NCI-H2107 treated with DMSO at 0.1 percent for 48 hours (cell line): ENCODE measurements around the gene CTAG1A.
"Not testable (repeated sequence)": the region's sequence is repeated elsewhere in the genome, so short reads cannot be mapped to it uniquely, and the experiment has no call there.

Experiments used
- DNase-seq: peaks from one replicate; lab custom pipeline; 2025; ENCODE audit not compliant: unreplicated experiment; lab: John Stamatoyannopoulos, UW

The CTAG1A gene

DNA sequence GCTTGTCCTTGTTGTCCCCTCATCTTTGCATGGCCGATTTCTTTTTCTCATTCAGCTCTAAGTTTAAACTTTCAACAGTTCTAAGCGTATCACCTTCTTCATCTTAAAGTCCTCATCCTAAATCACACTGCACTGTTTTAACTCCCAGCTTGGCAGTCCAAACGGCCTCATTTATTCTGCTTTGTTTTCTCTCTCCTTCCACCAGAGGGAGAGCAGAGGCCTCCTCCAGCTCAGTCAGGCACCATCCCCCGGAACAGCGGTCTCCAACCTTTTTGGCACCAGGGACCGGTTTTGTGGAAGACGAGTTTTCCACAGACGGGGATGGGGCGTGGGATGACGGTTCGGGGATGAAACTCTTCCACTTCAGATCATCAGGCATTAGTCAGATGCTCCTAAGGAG, 14.6 kb upstream of the CTAG1A start:
- DNase-seq = not testable (repeated sequence)

DNA sequence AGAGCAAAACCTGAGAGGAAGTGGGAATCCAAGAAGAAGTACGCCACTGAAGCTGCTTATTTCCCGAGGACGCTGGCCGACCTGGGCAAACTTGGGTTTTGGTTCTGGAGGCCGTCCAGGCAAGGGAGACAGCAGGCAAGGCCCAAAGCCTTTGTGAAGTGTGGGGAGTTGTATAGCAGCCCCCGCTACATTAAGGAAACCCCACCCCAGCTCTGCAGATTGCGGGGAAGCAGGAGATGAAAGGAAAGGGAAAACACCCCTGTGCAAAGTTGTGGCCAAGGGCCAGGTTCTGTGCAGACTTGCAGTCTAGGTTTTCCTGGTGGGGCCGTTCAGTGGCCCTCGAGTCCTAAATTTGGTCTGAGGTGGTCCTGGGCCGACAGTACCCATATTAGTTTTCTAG, 11.9 kb upstream of the CTAG1A start:
- DNase-seq = not testable (repeated sequence)

DNA sequence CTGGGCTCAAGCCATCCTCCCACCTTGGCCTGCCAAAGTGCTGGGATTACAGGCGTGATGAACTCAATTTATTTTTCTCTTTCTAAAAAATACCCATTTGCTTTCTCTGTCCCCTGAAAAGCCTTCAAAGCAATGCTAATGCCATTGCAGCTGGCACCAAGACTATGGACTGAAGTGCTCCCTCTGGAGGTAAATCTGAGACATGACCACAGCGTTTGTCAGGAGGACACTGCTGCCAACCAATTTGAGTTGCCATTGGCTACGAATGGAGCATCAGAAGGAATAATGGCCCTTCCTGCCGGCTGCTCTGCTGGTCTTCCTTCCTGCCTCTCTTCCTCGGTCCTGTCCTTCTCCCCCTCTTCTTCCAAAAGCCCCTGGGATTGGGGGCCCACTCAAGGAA, 9.9 kb upstream of the CTAG1A start:
- not testable (repeated sequence) for DNase-seq

DNA sequence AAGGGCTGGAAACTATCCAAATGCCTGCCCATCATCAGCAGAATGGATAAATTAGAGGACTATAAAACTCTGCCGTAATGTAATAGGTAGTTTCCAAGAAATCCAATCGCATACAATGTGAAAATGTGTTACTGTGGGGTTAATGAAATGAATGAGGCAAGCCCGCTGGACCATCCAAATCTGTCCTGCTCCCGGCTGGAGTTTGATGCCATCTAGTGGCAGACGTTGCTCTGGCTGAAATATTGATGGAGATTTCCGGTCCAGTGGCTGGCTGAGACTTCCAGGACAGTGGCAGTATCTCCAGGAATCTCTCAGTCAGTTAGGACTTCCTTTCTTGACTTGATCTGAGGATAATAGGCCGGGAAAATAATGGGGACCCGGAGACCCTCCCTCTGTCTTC, 1.9 kb upstream of the CTAG1A start:
- DNase-seq = not testable (repeated sequence)

DNA sequence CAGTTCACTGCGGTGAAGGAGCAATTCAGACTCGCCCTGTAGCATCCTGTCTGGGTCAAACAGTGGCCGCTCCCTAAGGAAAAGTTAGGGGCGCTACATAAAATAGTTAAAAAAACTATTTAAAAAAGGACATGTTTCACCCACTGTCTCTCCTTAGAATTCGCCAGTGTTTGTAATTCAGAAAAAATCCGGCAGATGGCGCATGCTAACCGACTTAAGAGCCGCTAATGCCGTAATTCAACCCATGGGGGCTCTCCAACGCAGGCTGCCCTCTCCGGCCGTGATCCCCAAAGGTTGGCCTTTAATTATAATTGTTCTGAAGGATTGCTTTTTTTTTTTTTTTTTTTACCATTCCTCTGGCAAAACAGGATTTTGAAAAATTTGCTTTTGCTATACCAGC, 5.5 kb downstream of the CTAG1A start:
- not testable (repeated sequence) for DNase-seq

DNA sequence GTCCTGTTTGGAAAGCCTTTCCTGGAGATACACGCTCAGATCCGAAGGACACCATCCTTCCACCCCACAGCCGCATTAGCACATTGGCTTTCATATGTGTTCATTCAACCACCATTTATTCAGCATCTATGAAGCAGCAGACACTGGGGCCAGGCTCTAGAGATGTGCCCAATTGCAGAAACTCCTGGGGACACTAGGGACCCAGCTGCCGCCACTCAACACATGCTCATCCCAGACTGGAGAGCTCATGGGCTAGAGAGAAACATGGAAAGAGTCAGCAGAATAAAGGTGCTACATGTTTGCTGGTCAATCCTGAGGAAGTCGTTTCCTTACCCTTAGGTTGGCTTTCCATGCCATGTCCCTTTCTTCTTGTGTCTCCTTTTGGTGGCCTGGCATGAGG, 7.6 kb downstream of the CTAG1A start:
- DNase-seq = no peak

DNA sequence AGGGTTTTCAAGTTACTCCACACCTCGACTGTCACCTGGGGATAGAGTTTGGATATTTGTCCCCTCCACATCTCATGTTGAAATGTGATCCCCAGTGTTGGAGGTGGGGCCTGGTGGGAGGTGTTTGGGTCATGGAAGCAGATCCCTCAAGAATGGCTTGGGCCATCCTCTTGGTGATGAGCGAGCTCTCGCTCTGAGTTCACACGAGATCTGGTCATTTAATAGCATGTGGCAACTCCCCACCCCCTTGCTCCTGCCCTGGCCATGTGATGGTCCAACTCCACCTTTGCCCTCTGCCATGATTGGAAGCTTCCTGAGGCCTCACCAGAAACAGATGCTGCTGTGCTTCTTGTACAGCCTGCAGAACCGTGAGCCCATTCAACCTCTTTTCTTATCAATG, 8.3 kb downstream of the CTAG1A start:
- DNase-seq = no peak

DNA sequence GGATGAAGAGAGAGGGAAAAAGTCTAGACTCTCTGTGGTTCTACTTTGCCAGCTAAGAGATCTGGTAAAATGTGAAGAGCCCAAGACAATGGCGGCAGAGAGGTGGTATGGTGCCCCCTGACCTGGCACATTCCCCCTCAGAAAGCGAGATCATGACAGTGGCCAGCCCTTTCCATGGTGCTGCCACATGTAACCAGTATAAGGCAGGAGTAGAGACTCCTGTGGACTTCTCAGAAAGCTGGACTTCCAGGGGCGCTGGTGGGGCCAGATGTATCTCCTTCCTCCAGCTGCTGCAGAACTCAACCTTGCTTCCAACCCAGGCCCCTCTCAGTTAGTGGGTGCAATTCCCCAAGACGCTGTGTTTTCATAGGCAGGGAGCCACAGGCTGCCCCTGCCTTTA, 9.6 kb downstream of the CTAG1A start:
- DNase-seq = no peak

DNA sequence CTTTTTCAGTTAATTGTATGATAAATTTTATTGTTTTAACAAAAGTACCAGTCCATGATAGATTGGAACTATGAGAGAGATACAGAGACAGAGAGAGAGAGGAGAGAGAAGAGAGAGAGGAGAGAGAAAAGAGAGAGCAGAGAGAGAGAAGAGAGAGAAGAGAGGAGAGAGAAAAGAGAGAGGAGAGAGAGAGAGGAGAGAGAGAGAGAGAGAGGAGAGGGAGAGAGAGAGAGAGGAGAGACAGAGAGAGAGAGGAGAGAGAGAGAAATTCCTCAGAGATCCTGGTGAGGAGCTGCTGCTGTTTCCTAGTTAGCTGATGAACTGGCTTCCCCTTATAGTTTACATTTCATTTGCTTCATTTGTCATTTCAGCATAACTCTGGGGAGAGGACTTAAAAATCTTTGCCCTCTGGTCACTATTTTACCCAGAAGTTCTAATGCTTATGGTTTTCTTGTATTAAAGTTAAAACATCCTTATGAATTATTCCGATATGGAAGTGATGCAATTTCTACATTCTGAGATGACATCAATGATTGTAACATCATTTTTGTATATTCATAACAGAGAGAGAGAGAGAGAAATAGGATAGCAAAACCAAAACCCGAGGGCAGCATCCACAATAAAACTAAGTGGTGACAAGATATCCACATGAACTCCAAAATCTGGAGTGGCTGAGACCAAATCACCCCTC, 10.8 kb downstream of the CTAG1A start:
- no peak for DNase-seq

DNA sequence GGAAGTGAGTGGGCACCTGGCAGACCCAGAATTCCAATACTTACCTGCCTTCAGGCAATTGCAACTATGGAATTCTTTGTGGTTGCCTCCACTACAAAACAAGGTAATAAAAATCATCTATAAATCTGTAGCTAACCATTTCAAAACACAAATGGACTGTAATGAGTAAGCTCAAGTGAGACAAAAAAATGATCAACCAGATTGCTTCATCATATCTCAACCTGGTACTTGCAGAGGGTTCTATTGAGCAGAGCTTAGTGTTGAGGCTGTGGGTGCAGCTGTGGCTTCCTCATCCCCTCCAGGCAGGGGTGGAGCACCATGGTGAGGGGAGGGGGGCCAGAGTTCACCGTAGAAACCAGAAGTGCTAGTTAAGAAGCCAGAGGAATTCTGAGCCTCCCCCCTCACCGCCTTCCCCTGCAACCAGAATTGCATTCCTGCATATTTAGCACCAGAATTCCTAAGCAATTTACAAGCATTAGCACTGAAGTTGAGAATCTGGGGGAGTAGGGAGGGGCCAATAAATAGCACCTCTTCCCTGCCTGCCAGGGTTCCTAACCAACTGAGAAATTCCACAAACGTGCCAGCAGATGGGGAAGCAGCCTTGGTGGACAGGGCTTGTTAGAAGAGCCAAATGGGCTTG, 11.5 kb downstream of the CTAG1A start:
- DNase-seq = no peak

DNA sequence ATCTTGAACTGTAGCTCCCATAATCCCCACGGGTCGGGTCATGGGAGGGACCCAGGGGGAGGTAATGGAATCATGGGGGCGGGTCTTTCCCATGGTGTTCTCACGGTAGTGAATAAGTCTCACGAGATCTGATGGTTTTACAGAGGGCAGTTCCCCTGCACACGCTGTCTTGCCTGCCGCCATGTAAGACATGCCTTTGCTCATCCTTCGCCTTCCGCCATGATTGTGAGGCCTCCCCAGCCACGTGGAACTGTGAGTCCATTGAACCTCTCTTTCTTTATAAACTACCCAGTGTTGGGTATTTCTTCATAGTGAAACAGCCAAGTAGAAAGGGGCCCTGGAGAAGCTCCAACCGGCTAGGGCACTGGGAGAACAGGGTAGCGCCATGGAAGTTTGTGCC, 12.3 kb downstream of the CTAG1A start:
- DNase-seq = no peak

DNA sequence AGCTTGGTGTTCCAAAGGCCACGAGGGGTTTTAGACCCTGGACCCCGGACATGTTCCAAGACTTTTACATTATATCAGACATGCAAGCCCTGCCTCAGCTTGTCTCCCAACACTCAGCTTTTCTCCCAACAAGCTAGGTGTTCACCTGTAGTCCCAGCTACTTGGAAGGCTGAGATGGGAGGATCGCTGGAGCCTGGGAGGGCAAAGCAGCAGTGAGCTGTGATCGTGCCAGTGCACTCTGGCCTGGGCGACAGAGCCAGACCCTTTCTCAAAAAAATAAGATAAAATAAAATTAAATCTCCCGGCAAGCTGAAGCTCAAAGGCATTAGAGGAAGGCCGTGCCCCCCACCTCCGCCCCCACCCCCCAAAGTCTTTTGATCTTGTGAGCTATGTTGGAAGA, 13.7 kb downstream of the CTAG1A start:
- no peak for DNase-seq

DNA sequence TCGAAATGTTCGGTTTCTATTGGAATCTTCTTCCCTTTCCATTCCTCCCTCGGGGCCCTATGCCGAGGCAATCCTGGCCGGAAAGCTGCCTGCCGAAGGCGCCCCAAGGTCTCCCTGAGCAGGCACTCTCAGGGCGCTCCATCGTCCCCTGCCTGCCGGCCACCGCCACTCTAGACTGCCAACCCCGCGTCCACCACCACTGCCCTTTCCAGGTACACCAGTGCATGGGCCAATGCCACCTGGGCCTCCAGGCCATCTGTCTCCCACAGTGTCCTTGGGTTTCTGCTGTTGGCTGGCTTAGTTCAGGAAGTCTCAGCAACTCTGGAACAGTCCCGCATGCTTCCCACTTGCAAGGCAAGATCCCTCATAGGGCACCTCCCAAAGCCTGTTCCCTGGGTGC, 14.6 kb downstream of the CTAG1A start:
- DNase-seq = no peak

DNA sequence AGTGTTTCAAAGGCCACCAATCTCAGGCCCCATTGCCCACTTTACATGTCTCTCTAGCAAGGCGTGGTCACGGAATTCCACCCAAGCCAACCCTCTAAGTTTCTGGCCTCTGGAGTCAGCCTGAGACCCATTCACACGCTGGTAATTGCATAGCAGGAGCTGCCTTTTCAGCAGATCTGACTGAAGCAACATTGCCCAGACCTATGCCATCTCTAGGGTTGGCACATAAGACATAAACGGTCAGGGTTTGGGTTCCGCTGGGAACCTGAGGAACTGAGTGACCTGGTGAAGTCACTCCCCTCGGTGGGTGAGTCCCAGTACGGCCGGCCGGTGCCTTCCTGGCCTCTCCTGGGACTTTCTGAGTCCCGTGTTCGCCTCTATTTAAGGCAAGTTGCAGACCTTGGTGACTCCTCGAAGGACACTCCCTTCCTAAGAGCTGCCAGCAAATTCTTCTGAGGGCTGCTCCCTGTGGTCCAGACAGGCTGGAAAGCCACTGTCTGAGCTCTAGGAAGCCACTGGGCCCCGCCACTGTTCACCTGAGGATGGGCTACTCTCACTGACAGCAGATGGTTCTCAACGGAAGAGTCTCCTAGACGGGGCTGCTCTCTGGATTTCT, 15.9 kb downstream of the CTAG1A start:
- no peak for DNase-seq

DNA sequence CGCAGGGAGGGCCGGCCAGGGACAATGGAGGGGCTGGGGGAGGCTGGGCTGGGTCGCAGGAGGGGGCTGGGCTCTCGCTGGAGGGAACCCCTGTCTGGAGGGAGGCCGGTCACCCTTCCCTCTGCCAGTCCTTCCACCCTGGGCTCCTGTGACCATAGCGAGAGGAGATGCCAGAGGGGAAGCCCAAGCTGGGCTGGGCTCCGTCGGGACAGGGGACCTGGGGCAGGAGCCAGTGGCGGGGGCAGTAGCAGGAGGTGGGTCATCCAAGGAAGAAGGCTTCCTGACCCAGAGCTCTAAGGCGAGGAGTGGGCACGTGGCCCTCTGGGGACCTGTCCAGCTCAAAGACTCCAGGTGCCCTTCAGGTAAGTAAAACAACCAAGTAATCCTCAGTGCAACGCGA, 17.3 kb downstream of the CTAG1A start:
- no peak for DNase-seq

DNA sequence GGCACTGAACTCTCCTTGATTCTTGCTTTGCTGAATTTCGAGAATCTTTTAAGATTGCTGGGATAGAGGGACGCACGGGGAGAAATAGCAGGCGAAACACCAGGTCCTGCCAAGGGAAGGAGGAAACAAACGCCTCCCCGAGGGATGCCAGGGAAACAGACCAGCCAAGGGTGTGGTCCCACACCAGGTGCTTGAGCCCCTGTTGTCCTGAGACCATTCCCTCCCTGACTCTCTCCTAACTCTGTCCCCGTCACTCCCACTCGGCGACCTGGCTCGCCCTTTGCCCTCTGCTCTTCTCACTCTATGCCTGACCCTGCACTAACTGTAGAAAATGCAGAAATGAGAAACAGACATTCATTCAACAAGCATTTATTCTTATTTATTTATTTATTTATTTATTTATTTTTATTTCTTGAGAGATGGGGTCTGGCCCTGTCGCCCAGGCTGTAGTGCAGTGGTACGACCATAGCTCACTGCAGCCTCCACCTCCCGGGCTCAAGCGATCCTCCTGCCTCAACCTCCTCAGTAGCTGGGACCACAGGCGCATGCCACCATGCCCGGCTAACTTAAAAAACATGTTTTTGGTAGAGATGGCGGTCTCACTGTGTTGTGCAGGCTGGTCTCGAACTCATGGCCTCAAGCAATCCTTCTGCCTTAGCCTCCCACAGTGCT, 18.0 kb downstream of the CTAG1A start:
- no peak for DNase-seq

DNA sequence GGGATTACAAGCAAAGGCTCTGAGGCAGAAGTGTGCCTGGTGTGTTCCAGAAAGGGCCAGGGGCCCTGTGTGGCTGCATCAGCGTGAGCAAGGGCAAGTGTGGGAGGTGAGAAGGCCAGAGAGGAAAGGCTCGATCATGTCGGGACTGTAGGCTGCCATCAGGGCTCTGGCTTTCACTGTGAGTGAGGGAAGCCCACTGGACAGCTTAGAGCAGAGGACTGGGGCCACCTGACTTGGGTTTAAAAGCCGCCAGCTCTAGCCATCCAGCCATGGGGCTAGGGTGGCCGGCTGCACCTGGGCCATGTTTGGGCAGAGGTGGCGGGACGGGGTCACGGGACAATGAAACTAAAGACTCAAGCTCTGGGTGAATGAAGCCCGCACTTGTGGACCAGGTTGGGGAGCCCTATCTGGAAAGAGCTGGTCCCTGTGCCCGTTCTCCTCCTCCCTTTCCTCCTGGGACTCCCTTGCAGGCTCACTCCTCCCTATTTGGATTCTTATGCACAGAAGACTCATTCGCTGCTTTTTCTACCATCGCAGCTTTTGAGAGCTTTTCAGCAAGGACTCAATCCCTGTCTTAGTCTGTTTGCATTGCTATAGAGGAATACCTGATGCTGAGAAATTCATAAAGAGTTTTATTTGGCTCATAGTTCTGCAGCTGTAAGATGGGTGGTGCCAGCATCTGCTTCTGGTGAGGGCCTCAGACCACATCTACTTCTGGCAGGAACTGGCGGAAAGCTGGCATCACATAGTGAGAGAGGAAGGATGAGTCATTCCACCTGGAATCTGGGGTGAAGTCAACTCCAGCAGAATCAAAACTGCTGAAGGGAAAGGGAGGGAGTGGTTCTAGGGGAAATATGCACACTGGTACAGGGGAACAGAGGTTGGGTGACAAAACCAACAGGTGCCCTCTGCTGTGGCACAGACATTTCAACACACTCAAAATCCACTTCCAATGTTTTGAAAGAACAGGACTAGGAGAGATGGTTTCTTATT, 18.8 kb downstream of the CTAG1A start:
- no peak for DNase-seq

DNA sequence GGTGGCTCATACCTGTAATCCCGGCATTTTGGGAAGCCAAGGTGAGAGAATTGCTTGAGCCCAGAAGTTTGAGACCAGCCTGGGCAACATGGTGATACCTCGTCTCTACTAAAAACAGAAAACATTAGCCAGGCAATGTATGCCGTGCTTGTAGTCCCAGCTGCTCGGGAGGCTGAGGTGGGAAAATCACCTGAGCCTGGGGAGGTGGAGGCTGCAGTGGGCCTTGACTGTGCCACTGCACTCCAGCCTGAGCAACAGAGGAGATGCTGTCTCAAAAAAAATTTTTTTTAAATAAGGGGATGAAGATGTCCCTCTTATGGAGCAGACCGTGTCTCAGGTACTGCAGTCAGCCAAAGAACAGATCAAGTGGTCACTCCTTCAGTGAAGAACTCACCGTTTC, 20.6 kb downstream of the CTAG1A start:
- no peak for DNase-seq

DNA sequence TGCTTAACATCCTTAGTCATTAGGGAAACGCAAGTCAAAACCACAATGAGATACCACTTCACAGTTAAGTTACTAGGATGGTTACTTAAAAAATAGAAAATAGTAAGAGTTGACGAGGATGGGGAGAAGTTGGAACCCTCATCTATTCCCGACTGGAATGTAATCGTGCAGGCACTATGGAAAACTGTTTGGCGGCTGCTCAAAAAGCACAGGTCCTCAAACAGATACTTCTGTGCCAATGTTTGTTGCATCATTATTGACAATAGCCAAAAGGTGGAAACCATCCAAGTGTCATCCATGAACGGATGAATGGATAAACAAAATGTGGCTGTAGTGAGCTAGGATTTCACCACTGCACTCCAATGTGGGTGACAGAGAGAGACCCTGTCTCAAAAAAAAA, 22.4 kb downstream of the CTAG1A start:
- no peak for DNase-seq

DNA sequence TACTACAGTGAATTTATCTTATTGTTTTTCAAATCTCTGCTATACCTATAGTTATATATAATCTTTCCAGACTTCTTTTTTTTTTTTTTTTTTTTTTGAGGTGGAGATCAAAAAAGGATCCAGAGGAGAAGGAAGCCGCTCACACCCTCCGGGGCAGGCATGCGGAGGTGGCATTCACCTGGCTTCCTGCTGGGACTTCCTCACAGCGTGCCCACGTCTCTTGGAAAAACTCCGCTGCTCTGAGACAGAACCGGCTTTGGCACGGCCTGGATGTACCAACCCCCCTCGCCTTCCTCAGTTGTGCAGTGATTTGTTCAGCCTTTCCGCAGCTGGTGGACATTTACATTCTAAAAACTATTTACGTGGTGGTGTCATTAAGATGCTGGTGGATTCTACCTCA, 23.0 kb downstream of the CTAG1A start:
- DNase-seq = not testable (repeated sequence)

DNA sequence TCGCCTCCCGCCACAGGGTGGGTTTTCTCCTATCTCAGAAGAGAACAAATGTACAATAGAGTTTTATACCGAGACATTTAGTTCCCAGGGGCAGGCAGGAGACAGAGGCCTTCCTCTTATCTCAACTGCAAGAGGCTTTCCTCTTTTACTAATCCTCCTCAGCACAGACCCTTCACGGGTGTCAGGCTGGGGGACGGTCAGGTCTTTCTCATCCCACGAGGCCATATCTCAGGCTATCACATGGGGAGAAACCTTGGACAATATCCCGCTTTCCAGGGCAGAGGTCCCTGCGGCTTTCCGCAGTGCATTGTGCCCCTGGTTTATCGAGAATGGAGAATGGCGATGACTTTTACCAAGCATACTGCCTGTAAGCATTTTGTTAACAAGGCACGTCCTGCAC, 23.9 kb downstream of the CTAG1A start:
- DNase-seq = not testable (repeated sequence)
